Right lobe of liver (tissue), 4 donors: ENCODE results near the gene TSPAN14.

Experiments
- POLR2A ChIP-seq: fragments of 450-650 bp; IDR thresholded peaks from one replicate; pipeline ENCODE4 v1.6.1; 2017; ENCODE audit warnings: antibody characterized with exemption, mild to moderate bottlenecking
- TF ChIP-seq, protein P1 (sequence below), 4 donors: fragments of 200-600 bp in 3 of 4; fragments of 450-650 bp in 1 of 4; IDR thresholded peaks; one replicate each; pipeline versions ENCODE4 v1.5.1 to v1.8.0; 2016 to 2022; ENCODE audit warnings: antibody characterized with exemption in 4 of 4, mild to moderate bottlenecking in 2 of 4
- donor health status: DM: no; HTN: no; CAD: no.
- donor health status: DM: no; HTN: no; CAD: no.
- donor health status: DM: no; HTN: yes; CAD: no.

DNA sequence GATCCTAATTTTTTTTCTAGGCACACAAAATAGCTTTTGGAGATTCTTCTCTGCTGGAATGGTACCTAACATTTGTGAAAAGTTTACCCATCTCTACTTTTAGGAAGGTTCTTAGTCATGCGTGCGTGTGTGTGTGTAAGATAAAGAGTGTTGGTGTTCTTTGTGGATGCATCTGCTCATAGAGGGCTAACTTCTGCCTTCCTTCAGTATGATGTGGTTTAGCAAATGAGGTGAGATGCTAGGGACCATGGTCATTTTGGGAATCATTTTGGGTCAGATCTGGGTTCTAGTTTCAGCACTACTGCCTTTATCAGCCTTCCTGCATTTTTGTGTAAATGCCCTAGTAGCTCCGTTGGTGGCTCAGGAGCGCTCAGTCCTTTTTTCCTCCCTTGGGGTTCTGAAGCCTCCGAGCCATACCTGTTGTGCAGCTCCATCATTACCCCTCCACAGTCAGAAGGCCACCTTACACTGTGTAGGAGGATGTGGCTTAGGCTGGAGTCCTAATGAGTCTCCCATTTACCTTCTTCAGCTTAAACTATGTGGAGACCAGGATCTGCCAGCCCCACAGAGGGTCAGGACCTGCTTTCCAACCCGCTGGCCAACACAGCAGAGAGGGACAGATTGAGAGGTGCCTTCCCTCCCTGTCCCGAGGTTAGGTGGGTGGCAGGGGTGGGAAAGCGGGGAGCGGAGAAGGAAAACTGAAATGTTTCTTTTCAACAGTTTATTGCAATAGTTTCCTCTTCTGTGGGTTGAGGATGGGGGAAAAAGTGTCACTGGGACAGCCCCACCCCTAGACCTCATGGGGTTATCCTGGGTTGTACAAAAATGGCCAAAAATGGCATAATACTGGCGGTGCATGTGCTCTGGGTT is 31.2 kb downstream of the TSPAN14 start:
- TF ChIP-seq, protein P1, sequence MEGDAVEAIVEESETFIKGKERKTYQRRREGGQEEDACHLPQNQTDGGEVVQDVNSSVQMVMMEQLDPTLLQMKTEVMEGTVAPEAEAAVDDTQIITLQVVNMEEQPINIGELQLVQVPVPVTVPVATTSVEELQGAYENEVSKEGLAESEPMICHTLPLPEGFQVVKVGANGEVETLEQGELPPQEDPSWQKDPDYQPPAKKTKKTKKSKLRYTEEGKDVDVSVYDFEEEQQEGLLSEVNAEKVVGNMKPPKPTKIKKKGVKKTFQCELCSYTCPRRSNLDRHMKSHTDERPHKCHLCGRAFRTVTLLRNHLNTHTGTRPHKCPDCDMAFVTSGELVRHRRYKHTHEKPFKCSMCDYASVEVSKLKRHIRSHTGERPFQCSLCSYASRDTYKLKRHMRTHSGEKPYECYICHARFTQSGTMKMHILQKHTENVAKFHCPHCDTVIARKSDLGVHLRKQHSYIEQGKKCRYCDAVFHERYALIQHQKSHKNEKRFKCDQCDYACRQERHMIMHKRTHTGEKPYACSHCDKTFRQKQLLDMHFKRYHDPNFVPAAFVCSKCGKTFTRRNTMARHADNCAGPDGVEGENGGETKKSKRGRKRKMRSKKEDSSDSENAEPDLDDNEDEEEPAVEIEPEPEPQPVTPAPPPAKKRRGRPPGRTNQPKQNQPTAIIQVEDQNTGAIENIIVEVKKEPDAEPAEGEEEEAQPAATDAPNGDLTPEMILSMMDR (IDR thresholded peaks at IDR 0.05): no peak
- no peak for TF ChIP-seq POLR2A
